HFFc6 (cell line): ENCODE data around the gene ELOA2. TPM values are rescaled to one million over a fixed set of nuclear protein-coding genes. Genes with fewer than 3 reads are reported as not detected.
"Not testable (repeated sequence)": the region's sequence is repeated elsewhere in the genome, so short reads cannot be mapped to it uniquely, and the experiment has no call there.

Source experiments
- DNase-seq: peaks from one replicate; pipeline ENCODE4 v3.0.0-alpha.2; 2018
- H3K27ac Mint-ChIP-seq: 2 replicates; pipeline ENCODE4 v1.8.0; 2020; ENCODE audit warnings: mild to moderate bottlenecking, mixed read lengths
- H3K27me3 Mint-ChIP-seq: 2 replicates; pipeline ENCODE4 v1.8.0; 2021; ENCODE audit warnings: mild to moderate bottlenecking, moderate library complexity, mixed read lengths; ENCODE audit not compliant: insufficient read depth
- H3K36me3 Mint-ChIP-seq: 2 replicates; pipeline ENCODE4 v1.8.0; 2021; ENCODE audit warnings: low read depth, mixed read lengths
- H3K4me1 Mint-ChIP-seq: 2 replicates; pipeline ENCODE4 v1.8.0; 2020; ENCODE audit warnings: low read depth, mixed read lengths
- H3K4me3 Mint-ChIP-seq: 2 replicates; pipeline ENCODE4 v1.8.0; 2020; ENCODE audit warnings: mild to moderate bottlenecking, moderate library complexity, mixed read lengths
- H3K9me3 Mint-ChIP-seq: 2 replicates; pipeline ENCODE4 v1.8.0; 2020; ENCODE audit warnings: mild to moderate bottlenecking, mixed read lengths
- CTCF ChIP-seq: fragments of 200-600 bp; sonication (generic); IDR thresholded peaks from 2 replicates; pipeline ENCODE4 v1.5.0; 2021; ENCODE audit warnings: antibody characterized with exemption, mild to moderate bottlenecking
- total RNA-seq, 6 experiments: library from RNA; stranded (reverse); fragmentation: NEBNext Ultra II Directional; extraction: Animal tissue kit (Norgen Biotek cat#: 25700); gene quantifications; 2 replicates in 1 of 6; 3 replicates in 5 of 6; pipeline ENCODE4 v1.2.3, GENCODE V29; 2021

The ELOA2 gene
- total RNA-seq, 6 experiments from 2014 or later = not detected

GRCh38 chr18:47036927-47037578 lies 1.6 kb upstream of the ELOA2 start:
- Mint-ChIP-seq H3K27me3 (peaks cover 12% of the 10 kb centered on the region), H3K36me3 (no peaks in the 10 kb centered on the region; the same call in 1 of the 2 replicates), H3K27ac (no peak overlapping the region), H3K9me3 (no peaks in the 10 kb centered on the region), H3K4me1 (no peaks in the 10 kb centered on the region), H3K4me3 (no peak overlapping the region)
- DNase-seq = no peak
- TF ChIP-seq CTCF = no peak

DNA sequence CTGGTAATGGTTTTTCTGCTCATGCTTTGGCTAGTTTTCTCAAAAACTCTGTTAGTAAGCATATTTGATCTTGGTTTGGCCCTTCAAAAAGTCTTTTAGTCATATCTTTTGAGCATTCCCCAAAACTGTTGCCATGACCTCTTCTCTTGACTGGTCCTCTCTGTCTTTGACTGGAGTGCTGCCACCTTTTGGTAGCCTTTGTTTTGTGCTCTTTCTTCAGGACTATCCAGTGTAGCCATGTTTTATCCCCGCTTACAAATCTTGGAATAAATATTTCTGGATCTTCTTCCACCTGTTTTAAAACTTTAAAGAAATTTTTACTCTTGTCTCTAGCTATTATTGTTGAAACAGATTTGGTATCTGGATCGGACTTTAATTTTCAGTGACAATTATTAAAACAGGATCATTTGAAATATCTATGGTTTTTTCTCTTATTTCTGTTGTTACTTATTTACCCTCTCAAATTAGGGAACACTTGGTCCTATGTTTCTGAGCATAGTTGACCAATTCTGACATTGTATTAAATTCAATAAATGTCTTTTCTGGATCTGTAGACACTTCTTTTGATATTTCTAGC lies 965 bp upstream of the ELOA2 start:
- Mint-ChIP-seq H3K27me3 (peaks cover 16% of the 10 kb centered on the region), H3K4me3 (no peak overlapping the region), H3K36me3 (no peaks in the 10 kb centered on the region; the same call in 1 of the 2 replicates), H3K27ac (no peak overlapping the region), H3K4me1 (no peaks in the 10 kb centered on the region), H3K9me3 (peaks cover 6% of the 10 kb centered on the region; the same call in 1 of the 2 replicates)
- DNase-seq = peak; percentile 38
- peak; percentile 78 for TF ChIP-seq CTCF

DNA sequence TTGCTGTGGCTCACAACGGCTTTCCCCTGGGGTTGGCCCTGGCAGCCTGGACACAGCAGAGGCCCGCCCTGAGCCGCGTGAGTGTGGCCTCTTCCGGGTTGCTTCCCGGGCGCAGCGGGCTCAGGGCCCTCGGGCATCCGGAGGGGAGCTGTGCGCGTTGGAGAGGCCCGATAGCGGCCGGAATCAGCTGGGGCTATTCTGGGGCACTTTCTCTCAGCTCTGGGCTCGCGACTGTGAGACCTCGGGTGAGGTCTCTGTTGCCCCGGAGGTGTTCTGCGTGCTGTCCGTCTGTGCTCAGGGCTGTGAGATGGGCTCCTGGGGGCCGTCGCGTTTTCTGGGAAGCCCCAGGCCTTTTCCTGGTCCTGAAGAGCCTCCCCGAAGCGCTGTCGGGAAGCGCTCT lies 830 bp downstream of the ELOA2 start:
- not testable (repeated sequence) for H3K4me3 Mint-ChIP-seq, H3K9me3 Mint-ChIP-seq, DNase-seq, H3K27ac Mint-ChIP-seq, H3K36me3 Mint-ChIP-seq, H3K4me1 Mint-ChIP-seq
- peaks cover 16% of the 10 kb centered on the region for H3K27me3 Mint-ChIP-seq

- Mint-ChIP-seq H3K9me3 (peaks cover 10% of the 10 kb centered on the region; the same call in 1 of the 2 replicates), H3K27ac (no peak overlapping the region), H3K4me3 (no peak overlapping the region), H3K36me3 (no peaks in the 10 kb centered on the region; the same call in 1 of the 2 replicates), H3K4me1 (no peaks in the 10 kb centered on the region), H3K27me3 (peaks cover 16% of the 10 kb centered on the region)
- TF ChIP-seq CTCF = no peak
- DNase-seq = no peak
These were observed 2.5 kb downstream of the ELOA2 start for GRCh38 chr18:47032945-47033344.

DNA sequence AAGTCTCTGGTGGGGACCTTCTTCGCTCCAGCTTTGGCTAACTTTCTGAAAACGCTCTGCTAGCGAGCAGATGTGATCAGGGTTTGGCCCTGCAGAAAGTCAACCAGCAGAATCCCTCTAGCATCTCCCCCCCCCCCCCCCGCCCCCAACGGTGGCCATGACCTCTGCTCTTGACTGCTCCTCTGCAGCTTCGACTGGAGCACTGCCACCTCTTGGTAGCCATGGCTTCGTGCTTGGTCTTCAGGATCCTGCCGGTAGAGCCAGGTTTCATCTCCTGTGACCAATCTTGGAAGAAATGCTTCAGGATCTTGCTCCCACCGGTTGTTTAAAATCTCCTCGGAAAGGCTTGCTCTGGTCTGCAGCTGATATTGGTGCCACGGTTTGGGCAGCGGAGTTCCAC lies 4.5 kb downstream of the ELOA2 start:
- H3K4me1 Mint-ChIP-seq, DNase-seq, H3K36me3 Mint-ChIP-seq, H3K4me3 Mint-ChIP-seq, H3K9me3 Mint-ChIP-seq, H3K27ac Mint-ChIP-seq: not testable (repeated sequence)
- peaks cover 16% of the 10 kb centered on the region for H3K27me3 Mint-ChIP-seq

GRCh38 chr18:47029684-47030353 lies 5.6 kb downstream of the ELOA2 start:
- not testable (repeated sequence) for DNase-seq, H3K4me1 Mint-ChIP-seq, H3K9me3 Mint-ChIP-seq, H3K27ac Mint-ChIP-seq, H3K4me3 Mint-ChIP-seq, H3K36me3 Mint-ChIP-seq
- peaks cover 16% of the 10 kb centered on the region for H3K27me3 Mint-ChIP-seq

DNA sequence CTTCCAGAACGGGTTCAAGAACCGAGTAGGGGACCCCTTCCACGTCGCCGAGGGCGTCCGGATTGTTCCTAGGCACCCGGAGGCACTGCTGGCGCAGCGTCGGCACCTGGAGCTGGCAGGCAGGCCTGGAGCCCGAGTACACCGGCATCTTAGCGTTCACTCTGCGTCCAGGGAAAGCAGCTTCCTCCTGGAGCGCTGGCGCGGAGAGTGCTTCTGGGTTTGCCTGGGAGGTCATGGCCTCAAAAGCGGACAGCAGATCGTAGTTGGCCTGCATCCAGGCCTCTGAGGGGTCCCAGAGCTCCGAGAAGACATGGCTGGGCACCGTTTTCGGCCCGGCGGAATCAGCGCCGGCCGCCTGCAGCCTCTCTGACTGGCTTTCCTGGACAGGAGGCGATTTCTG lies 6.7 kb downstream of the ELOA2 start:
- not testable (repeated sequence) for H3K9me3 Mint-ChIP-seq, H3K36me3 Mint-ChIP-seq, H3K4me1 Mint-ChIP-seq, H3K4me3 Mint-ChIP-seq, DNase-seq, H3K27ac Mint-ChIP-seq
- peaks cover 13% of the 10 kb centered on the region for H3K27me3 Mint-ChIP-seq

DNA sequence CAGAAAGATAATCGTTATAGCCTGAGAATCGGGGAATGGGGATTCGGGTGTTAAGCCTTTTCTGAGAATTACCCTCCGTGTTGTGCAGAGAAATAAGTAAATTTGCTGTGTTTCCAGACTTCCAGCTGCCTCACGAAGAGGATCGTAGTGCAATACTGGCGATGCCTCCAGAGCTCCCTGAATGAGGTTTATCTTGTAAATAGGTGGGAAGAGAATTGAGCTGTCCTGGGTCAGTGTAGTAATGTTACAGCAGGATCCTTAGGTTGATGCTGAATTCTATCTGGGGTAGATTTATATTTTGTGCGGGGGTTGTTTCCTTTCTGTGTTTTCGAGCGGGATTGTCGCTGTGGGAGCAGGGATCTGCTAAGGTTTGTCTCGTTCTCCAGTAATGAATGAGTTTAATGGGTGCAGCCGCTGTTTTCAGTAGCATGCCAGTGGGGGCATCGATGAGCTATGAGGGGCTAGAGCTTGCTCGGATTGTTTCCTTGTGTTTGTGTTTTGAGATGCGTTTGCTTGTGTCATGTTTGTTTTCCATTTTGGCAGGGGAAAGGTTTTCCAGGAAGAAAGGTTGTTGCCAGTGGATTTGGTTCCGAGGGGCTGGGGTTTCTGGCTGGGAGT lies 9.8 kb downstream of the ELOA2 start:
- H3K27me3 Mint-ChIP-seq, H3K9me3 Mint-ChIP-seq, DNase-seq, H3K4me1 Mint-ChIP-seq, H3K36me3 Mint-ChIP-seq, H3K4me3 Mint-ChIP-seq, H3K27ac Mint-ChIP-seq: not testable (repeated sequence)

DNA sequence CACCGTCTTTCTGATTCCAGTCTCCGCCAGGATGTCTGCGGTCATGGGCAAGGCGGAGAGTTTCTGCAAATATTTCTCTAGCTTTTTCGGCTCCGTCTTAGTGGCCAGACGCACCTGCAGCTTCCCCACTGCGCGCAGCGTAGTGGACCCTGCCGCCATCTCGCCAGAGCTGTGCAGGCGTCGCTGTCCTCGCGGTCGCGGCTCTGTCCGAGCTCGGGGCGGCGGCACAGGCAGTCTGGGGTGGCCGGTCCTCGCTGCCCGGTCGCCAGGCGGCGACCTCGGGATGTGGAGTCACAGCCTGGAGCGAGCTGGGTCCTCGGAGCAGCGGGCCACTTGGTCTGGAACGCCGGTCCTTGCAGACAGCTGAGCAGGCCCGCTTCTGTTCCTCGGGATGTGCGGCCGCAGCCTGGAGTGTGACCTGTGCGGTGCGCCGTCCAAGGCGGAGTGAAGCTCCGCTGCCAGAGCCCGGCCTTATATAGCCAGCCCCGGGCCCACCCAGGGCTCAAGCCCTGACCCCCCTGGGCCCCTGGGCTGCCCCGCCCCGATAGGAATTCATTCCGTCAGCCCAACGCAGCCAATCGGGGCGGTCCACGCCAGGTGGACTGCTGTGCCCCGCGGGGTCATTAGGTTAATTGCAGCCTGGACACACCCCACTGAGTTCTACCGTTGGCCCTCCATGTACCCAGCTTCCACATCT lies 11.5 kb downstream of the ELOA2 start:
- H3K4me1 Mint-ChIP-seq, DNase-seq, H3K9me3 Mint-ChIP-seq, H3K27me3 Mint-ChIP-seq, H3K27ac Mint-ChIP-seq, H3K36me3 Mint-ChIP-seq, H3K4me3 Mint-ChIP-seq: not testable (repeated sequence)

GRCh38 chr18:47022821-47023220 lies 12.6 kb downstream of the ELOA2 start:
- DNase-seq, H3K4me3 Mint-ChIP-seq, H3K27ac Mint-ChIP-seq, H3K27me3 Mint-ChIP-seq, H3K36me3 Mint-ChIP-seq, H3K9me3 Mint-ChIP-seq, H3K4me1 Mint-ChIP-seq: not testable (repeated sequence)
